Measurements from ENCODE around the gene PDXK.

DNA sequence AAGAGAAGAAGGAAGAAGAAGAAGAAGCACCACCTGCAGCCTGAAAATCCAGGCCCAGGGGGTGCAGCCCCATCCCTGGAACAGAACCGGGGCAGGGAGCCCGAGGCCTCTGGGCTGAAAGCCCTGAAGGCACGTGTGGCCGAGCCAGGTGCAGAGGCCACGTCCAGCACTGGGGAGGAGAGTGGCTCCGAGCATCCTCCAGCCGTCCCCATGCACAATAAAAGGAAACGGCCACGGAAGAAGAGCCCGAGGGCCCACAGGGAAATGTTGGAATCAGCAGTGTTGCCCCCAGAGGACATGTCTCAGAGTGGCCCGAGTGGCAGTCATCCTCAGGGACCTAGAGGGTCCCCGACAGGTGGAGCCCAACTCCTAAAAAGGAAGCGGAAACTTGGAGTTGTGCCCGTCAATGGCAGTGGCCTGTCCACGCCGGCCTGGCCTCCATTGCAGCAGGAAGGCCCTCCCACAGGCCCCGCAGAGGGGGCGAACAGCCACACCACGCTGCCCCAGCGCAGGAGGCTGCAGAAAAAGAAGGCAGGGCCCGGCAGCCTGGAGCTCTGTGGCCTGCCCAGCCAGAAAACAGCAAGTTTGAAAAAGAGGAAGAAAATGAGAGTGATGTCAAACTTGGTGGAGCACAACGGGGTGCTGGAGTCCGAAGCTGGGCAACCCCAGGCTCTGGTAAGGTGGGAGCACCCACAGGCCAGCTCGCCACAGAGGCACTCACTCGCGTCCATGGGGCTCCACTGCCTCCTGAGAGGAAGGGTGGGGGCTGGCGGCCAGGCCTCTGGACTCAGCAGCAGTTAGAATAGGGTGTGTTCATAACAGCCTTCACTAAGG is 31.1 kb upstream of the PDXK start:
- TF ChIP-seq EZH2 (IDR thresholded peaks at IDR 0.05; ENCODE audit: borderline replicate concordance, low read depth, low read length, severe bottlenecking) (no peak), JUN (IDR thresholded peaks at IDR 0.05; ENCODE audit: borderline replicate concordance, insufficient read depth, insufficient read length, low read depth) (no peak), POLR2AphosphoS5 (IDR thresholded peaks at IDR 0.05; ENCODE audit: insufficient read depth, low read depth, low read length) (no peak), CTCF (IDR thresholded peaks at IDR 0.05; ENCODE audit: extremely low read depth in 1 of 2, insufficient read depth in 1 of 2, low read depth in 1 of 2, low read length in 2 of 2) (no peak), FOS (IDR thresholded peaks at IDR 0.05; ENCODE audit: borderline replicate concordance, insufficient read depth, low read length) (no peak)
- TF ChIP-seq, protein P1, sequence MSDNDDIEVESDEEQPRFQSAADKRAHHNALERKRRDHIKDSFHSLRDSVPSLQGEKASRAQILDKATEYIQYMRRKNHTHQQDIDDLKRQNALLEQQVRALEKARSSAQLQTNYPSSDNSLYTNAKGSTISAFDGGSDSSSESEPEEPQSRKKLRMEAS (IDR thresholded peaks at IDR 0.05; ENCODE audit: insufficient read depth, insufficient read length): no peak

Measured in endothelial cell of umbilical vein (primary cell).